GM19463 (cell line): ENCODE measurements around the gene PABPN1L.

Experiments
- ATAC-seq: cut with Tn5 transposase; IDR thresholded peaks from one replicate; pipeline ENCODE4 v1.9.1; 2021; ENCODE audit warnings: mild to moderate bottlenecking, moderate library complexity; ENCODE audit not compliant: unreplicated experiment

The PABPN1L gene

DNA sequence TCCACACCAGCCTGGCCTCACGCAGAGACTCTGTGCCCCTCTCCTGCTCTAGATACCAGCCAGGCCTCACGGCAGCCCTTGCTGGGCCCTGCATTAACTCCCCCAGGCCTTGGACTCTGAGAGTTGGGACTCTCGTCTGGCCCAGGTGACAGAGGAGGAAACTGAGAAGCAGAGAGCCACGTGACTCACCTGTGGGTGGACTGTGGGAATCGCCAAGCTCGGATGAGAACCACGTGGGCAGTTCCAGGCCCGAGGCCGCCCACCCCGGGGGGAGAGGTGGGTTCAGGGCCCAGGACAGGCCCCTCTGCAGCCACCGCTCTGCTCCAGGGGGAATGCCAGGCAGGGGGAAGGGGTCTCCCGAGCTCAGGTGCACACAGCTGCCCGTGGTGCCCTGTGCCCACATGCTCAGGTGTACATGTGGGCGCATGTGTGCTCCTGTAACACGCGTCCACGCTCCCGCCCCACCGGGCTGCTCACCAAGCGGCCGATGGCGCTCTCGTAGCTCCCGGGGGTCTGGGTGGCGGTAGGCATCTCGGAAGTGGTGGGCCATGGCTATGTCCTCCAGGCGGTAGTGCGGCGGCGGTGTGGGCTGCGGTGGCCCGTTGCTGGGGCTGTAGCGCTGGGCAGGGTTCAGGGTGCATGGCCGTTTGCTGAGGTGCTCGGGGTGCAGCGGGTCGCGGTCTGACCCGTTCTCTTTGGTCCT is 18.3 kb upstream of the PABPN1L start:
- no peak for ATAC-seq

DNA sequence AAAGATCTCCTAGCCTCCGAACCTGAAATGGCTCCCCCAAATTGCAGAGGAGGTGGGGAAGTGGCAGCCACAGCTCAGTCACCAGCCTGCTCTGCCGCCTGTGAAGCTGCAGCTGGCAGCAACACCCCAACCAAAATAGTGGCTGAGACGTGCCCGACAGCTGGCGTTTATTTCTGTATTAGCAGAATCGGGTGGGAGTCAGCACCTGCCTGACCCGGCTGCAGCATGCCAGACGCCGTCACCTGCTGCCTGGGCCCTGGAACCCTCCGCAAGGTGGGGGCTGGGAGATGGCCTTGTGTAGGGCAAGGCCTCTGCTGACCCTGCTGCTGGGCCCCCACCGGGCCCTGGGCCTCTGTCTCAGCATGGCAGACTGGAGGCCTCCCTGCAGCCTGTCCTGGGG is 17.5 kb upstream of the PABPN1L start:
- ATAC-seq = no peak

DNA sequence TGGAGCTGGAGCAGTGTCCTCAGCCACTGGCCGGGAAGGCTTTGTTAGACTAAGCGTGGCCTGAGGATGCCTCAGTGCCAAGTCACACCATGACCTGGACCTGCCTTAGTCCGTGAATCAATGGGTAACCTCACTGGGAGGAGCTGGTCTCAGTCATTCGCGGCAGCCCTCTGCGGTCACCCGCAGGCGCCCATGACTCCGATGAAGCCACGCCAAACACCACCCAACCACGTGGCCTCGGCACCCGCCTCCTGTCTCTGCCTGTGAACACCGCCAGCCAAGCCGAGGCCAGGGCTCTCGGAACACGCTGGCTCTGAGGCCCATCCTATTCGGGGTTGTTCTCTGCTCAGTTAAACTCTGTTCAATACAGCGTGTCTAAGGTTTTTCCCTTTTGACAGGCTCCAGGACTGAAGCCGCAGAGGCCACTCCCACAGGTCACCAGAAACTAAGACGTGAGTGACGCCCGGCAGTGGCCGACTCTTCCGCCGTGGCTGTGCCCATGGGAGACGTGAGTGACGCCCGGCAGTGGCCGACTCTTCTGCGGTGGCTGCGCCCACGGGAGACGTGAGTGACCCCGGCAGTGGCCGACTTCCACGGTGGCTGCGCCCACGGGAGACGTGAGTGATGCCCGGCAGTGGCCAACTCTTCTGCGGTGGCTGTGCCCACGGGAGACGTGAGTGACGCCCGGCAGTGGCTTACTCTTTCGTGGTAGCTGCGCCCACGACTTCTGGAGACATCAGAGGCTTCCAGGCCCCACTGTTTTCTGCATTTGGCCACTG is 16.8 kb upstream of the PABPN1L start:
- no peak for ATAC-seq

DNA sequence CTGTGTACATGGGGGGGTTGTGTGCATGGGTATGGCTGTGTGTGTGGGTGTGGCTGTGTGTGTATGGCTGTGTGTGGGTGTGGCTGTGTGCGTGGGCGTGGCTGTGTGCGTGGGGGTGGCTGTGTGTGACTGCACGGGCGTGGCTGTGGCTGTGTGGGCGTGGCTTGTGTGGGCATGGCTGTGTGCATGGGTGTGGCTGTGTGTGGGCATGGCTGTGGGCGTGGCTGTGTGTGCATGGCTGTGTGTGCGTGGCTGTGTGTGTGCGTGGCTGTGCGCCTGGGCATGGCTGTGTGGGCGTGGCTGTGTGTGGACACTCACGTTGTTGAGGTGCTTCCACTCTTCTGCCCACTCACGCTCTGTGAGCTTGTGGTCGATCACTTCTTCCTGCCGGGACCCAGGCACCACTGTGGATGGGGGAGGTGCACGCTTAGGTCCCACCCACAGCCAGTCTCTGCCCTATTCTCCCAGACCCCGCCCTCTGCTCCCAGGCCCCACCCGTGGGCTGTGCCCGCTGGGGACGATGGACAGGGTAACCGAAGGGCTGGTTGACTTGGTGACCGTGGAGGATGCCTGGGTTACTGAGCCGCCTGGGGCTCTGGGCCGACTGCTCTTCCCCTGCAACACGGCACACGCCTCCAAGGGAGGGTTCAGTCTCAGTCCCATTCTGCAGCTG is 16.0 kb upstream of the PABPN1L start:
- no peak for ATAC-seq

DNA sequence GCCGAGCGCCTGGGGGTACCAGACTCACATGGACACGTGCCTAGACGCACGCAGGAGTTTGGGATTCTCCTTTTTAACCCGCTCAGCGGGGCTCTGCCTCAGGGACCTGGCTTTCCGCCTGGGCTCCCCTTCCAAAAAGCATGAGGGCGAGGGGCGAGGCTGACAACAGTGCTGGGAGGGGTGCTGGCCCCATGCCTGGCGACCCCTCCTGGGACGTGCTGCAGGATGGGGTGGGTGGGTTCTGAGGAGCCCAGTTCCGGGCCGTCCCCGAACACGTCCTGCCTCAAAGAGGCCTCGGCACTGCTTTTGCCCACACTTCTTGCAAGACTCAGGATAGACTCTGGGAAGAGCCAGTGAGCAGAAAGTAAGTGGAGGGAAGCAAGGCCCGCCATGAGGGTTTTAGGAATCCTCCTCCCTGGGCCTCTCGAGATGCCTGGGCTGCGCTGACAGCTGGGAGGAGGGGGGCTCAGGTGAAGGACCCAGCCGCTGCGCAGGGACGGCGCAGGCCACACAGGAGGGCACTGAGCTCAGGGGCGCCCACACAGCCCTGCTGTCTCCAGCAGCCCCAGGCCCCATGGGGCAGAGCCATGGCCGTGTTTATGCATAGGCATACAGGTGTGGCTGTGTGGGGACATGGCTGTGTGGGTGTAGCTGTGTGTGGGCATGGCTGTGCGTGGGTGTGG is 15.4 kb upstream of the PABPN1L start:
- no peak for ATAC-seq

DNA sequence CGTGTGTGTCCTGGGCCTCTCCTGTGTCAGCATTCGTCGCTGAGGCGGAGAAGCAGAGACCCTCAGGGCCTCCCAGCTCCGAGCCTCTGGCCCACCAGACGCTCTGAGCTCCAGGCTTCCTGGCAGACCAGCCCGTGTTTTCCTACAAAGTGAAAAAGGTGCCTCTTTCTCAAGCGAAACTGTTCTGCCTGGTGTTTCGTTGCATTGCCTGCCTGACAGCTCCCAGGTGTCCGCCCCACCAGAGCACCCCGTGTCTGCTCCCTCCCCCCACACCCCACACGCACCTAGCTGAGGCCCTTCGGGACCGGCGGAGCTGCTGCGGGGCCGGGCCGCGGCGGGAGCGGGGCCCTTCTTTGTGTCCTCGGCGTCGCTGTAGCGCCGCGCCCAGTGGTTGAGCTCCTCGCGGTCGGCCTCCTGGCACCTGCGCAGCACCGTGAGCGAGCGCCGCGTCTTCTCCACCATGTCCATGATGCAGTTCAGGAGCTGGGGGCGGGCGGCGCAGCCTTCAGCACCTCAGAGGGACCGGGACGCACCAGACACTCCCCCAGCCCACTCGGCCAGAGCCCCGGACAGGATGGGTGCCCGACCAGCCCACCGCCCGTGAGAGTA is 14.7 kb upstream of the PABPN1L start:
- ATAC-seq = no peak

DNA sequence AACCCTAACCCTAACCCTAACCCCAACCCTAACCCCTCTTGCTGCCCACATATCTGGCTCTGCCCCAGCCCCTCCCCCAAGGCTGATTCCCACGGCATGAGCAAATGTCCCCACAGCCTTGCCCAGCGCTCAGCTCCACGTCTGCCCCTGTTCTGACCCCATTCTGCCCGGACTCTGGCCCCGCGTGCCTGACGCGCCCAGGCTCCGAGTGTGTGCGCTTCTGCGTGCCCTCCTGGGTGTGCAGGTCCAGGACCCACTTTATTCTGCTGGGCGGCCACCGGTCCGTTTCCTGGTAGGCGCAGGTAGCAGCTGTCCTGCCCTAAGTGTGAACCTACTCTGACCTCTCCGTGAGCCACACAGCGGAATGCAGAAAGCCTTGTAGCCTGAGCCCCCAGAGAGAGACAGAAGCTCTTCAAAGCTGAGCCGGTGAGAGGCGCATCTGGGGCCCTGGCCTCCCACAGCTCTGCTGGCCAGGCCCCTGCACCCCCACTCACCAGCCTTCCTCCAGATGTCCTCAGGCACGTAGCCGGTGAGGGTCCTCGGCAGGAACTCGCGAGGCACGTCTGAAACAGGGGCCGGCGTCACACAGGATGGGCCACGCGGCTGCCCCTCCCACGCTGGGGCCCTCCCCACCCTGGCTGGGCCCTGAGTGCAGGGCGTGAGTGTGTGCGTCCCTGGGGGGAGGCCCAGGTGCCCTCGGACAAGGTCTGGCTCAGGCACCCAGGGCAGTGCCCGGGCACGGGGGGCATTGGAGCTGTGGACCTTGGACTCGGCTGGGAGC is 14.0 kb upstream of the PABPN1L start:
- ATAC-seq = no peak

DNA sequence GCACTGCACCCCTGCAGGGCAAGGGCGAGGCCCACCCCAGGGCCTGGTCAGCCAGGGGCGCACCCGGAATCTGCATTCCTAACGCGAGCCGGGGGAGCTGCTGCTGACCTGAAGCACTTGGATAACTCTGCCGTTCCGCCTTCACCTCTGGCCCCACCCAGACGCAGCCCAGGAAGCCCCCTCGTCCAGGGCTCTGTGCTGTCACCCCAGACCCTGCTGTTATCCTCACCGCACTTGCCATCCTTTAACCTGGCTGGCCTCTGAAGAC is 13.3 kb upstream of the PABPN1L start:
- no peak for ATAC-seq

DNA sequence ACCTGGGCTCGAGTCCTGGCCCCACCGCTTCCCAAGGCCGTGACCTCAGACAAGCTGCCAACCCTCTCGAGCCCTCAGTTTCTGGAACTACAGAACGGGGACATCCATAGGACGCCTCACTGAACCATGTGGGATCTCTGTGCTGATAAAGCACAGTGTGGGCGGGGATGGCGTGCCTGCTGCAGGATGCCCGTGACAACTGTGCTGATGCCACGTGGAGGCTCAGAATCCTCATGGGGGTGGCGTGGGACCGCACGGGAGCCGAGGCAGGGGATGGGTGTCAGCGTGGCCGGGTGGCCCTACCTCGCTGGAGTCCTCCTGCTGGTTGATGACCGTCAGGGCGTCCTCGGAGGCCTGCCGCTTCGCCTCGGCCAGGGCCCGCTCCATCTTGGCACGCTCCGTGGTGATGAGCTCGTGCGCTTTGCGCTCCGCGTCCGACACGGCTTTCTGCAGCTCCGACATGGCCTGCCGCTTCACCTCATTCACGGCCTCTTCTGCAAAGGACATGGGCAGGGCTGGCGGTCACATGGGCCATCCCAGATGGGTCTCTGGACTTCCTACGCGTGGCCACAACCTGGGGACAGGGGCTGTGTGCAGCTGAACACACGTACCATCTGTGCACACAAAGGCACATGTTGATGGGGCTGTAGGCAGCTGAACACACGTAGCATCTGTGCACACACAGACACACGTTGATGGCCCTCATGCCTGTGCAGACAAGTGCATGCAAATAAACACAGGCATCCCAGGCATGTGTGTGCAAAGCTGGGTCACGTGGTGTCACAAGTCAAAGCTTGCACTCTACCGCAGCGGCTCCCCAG is 12.7 kb upstream of the PABPN1L start:
- ATAC-seq = no peak

DNA sequence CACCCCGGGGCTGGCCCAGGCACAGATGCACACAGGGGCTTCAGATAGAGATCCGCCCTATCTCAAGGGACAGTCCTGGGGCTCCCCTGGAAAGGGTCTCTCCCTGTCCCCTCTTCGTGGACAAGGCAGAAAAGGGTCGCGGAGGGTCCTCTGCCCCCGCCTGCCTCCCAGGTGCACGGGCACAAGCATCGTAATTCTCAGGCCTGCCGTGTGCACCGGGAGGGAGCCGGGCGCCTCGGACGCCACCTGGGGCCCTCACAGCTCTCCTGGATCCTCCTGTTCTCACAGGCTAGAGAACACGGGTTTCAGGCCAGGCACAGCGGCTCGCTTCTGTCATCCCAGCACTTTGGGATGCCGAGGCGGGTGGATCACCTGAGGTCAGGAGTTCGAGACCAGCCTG is 11.9 kb upstream of the PABPN1L start:
- no peak for ATAC-seq

DNA sequence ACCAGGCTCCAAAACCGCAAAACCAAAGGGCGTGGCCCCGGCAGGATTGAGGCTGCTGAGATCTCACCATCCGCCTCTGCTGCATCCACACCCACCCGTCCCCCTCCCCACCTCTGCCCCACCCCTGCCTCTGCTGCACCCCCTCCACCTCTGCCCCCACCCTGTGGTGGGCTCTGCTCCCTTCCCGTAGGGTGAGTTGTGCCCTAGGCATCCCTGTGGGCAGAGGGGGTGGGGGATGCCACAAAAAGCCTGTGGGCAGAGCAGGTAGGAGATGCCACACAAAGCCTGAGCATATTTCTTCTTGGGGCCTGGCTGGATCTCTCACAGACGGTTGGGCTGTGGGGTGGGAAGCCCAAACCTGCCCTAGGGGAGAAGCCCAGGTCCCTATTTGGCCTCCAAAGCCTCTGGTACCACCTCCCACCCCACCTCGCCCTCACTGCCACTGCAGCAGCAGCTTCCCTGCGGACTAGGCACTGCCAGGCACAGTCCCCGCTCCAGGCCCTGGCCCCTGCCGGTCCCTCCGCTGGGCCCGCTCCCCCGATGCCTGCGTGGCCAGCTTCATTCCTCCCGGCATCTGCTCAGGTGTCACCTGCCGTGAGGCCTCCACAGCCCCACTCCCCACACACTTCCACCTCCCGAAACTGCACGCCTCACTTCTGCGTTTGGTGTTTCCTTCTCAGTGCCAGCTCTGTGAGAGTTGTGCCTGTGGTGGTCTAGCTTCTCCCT is 11.3 kb upstream of the PABPN1L start:
- ATAC-seq = no peak

DNA sequence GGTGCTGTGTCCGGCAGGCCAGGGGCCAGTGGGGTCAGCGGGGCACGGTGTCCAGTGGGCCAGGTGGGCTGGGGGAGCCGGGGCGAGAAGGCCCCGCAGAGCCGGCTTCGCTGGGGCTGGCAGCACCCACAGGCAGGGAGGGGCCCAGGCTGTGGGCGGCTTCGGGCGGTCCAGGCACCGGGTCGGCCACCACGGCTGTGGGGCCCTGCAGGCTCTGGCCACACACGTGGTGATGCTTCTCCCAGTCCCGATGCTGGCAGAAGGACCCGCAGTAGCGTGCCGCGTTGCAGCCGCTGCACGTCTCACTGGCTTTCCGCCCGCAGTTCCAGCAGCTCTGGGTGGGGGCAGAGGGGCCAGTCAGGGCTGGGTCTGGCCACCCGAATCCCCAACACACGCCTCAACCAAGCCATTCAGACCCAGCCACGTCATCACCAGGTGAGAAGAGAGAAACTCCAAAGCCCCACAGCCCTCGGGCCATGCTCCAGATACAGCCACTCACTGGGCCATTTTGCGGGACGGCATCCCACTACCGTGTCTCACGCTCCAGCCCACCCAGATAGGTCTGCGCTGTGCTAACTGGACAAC is 10.6 kb upstream of the PABPN1L start:
- ATAC-seq = no peak

DNA sequence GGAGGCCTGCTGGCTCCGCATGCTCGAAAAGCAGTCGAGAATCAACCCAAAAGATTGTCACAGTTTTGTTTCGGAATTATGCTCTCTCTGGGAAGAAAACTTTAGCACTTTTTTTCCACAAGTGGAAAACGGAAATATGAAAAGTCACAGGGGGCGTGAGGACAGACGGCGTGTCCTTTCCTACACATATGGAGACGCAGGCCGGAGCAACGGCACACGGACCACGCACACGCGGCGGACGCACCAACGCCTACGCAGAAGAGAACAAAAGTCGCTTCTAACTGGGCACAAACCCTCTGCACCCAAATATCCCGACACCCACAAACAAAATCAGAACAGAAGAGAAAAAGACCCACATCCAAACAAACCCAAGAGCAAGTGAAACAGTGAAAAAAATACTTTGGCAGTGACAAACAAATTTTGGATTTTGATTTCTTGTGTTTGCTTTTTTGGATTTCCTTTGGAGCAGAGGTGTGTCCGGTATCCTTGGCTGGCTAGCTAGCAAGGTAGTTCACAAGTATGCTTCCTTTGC is 9.3 kb upstream of the PABPN1L start:
- ATAC-seq = no peak

DNA sequence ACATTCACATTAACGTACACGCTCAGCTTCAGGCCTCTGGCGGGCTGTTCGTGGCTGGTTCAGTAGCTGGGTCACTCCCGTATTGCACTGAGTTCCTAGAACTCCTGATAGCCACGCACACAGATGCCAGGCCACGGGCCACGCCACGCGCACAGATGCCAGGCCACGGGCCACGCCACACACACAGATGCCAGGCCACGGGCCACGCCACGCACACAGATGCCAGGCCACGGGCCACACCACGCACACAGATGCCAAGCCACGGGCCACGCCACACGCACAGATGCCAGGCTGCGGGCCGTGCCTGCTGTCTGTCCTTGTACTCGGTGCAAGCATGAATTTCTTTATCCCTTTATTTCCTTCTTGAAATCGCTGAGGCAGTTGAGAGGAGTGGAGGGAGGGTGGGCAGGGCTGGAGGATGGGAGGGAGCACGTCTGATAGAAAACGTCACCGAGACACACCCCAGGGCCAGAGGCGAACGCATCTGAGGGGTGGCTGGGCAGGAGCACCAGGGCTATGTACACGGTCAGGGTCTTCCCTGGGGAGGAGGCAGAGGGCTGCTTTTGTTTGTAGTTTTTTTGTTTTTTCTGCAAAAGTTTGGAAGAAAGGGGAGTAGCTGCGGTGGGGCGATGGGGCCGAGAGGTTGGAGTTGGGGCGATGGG is 8.6 kb upstream of the PABPN1L start:
- no peak for ATAC-seq

DNA sequence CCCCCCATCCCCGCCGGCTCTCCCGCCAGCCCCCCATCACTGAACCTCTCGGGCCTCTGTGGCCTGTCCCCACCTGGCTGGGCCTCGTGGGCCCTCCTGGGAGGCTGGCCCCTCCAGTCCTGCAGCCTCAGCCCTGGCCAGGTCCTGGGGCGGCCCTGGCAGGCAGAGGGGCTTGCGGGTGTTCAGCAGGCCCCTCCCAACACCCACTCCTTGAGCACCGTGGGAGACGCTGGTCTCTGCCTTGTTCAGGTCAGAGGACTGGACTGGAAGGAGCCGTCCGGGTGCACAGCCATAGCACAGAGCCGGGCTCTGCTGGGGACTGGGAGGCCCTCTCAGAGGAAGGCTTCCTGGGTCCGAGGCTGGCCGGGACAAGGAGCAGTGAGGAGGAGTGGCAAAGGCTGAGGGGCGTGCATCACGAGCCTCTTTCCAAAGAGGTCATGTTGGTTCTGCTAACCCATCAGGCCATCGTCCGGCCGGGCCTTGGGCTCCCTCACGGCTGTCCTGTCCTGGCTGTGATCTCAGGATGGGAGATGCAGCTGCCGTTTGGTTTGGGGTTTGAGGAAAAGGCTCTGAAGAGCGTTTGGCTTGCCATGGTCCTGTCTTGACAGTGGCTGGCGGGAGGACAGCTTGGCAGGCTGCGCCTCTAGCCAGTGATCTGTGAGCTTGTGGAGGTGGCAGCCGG is 6.3 kb upstream of the PABPN1L start:
- ATAC-seq = no peak

DNA sequence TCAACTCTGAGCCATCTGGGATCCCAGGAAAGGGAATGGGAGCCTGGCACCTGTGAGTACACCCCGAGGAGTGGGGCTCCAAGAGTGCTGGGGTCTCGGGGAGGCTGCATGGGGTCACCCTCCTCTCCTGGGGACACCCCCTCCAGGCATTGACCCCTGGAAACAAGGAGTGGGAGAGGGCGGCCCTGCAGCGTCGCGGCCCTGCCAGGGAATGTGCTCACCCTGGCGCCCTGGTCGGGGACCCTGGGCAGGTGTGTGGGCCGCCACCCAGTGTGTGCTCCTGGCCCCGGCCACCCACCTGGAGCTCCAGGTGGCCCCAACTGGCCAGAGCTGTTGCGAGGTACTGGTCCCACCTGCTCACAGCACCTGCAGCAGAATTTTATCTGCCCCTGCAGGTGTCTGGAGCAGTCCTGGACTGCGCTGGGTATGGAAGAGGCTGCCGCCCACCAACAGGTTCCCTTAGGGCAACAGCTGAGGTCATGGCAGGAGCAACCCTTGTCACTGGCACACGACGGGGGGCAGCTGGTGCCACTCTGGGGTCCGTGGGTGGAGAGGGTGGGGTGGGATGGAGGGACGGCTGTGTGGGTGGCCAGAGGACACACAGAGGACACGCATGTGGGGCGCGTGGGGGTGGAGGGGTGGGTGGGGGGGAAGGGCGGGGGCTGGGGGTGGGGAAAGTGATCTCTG is 5.4 kb upstream of the PABPN1L start:
- no peak for ATAC-seq

DNA sequence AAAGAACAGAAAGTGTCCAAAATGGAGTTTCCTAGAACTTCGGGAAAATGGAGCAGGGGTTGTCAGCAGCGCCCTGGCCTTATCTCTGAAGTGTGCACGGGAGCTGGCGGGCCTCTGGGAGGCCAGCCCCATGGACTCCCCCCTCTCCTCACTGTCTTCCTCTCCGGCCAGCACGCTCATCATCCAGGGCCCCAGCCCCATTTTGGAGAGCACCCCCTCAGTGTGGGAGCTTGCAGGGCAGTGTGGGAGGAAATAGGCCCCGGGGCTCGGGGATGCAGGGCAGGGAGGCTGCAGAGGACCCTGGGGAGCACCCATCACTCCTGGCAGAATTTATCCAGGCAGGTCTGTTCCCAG is 4.9 kb upstream of the PABPN1L start:
- ATAC-seq = no peak
